LHCN-M2 (cell line): ENCODE data around the gene IL36A. TPM values are rescaled to one million over a fixed set of nuclear protein-coding genes. Genes with fewer than 3 reads are reported as not detected.

Source experiments
- DNase-seq: peaks from one replicate; pipeline ENCODE4 v3.0.0-alpha.2; 2012; ENCODE audit warnings: low read depth
- polyA plus RNA-seq: library from polyadenylated mRNA; unstranded; fragments of >200 nt; gene quantifications from one replicate; pipeline ENCODE4 v1.2.1, GENCODE V29; 2012; ENCODE audit warnings: missing spikeins
- total RNA-seq: library from RNA; depleted of rRNA; stranded (reverse); fragments of >200 nt; gene quantifications from 2 replicates; pipeline ENCODE4 v1.2.3, GENCODE V29; 2014; rRNA removed

IL36A gene
- total RNA-seq = not detected in 2 replicates
- not detected for polyA plus RNA-seq

- no peak for DNase-seq
Measured at GRCh38 chr2:113005030-113005509, at the start of gene IL36A. Gene IL36A, plus strand, starts transcription at chr2:113005459. Its CDS starts 413 bp downstream, at chr2:113005872.

GRCh38 chr2:112957511-112957910, 47.7 kb upstream of the IL36A start:
- no peak for DNase-seq

- DNase-seq = peak; percentile 60
Measured at GRCh38 chr2:112958428-112959108, 46.7 kb upstream of the IL36A start.

- DNase-seq = no peak
Measured at GRCh38 chr2:112959109-112959812, 46.0 kb upstream of the IL36A start.

- DNase-seq = no peak
Measured at GRCh38 chr2:112960230-112960825, 44.9 kb upstream of the IL36A start.

- no peak for DNase-seq
Measured at GRCh38 chr2:112962308-112963175, 42.7 kb upstream of the IL36A start.

GRCh38 chr2:112967023-112967422, 38.2 kb upstream of the IL36A start:
- no peak for DNase-seq

- no peak for DNase-seq
Measured at GRCh38 chr2:112972423-112973086, 32.7 kb upstream of the IL36A start.

- no peak for DNase-seq
Measured at GRCh38 chr2:112973156-112973555, 32.1 kb upstream of the IL36A start.

GRCh38 chr2:112977559-112978056, 27.7 kb upstream of the IL36A start, which contains the start of gene IL36G:
Gene IL36G, plus strand, starts transcription at chr2:112978006. Its CDS starts 633 bp downstream, at chr2:112978639.
- no peak for DNase-seq

- no peak for DNase-seq
Measured at GRCh38 chr2:112979731-112980130, 25.5 kb upstream of the IL36A start.

- no peak for DNase-seq
Measured at GRCh38 chr2:112980537-112980936, 24.7 kb upstream of the IL36A start.

GRCh38 chr2:112985090-112985489, 20.2 kb upstream of the IL36A start:
- no peak for DNase-seq

- DNase-seq = no peak
Measured at GRCh38 chr2:112989611-112990010, 15.6 kb upstream of the IL36A start.

- DNase-seq = no peak
Measured at GRCh38 chr2:112993831-112994230, 11.4 kb upstream of the IL36A start.

- DNase-seq = no peak
Measured at GRCh38 chr2:112994648-112995047, 10.6 kb upstream of the IL36A start.

- no peak for DNase-seq
Measured at GRCh38 chr2:112995346-112995920, 9.8 kb upstream of the IL36A start.

GRCh38 chr2:112996635-112997034, 8.6 kb upstream of the IL36A start:
- DNase-seq = no peak

- no peak for DNase-seq
Measured at GRCh38 chr2:112997151-112997550, 8.1 kb upstream of the IL36A start.

GRCh38 chr2:113000436-113000835, 4.8 kb upstream of the IL36A start:
- DNase-seq = no peak
